GM19328 (cell line): ENCODE data around the gene SIRPB1.
"Not testable (repeated sequence)": the region's sequence is repeated elsewhere in the genome, so short reads cannot be mapped to it uniquely, and the experiment has no call there.

ENCODE experiments used
- ATAC-seq: cut with Tn5 transposase; IDR thresholded peaks from one replicate; pipeline ENCODE4 v1.9.1; 2021; ENCODE audit warnings: mild to moderate bottlenecking, moderate library complexity; ENCODE audit not compliant: unreplicated experiment

Gene SIRPB1

DNA sequence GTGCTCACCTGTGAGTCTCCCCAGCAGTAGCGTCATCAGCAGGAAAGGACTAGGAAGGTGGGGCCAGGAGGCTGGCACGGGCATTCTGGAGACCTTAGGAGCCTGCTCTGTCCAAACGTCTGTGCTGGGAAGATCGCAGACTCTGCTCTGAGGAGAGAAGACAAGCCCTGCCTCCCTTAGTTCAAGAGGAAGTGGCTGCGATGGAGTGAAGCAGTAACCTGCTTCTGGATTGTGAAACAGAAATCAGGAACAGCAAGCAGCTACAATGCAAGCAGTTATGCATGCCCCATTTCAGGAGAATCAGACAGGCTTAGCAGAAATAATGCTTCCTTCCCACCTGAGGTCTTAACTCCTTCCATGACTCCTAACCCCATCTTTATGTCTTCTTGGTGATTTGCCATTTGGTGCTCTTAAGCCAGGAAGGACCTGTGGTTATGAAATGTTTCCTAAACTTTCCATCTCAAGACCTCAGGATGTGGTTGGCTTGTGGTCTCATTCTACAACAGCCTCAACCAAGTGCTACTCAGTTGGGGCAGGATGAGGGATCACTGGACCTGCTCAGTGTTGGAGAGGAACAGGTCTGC, at the start of gene SIRPB1:
Gene SIRPB1, minus strand, starts transcription at position 149 of the 584 bp plus-strand sequence. Its CDS starts 65 bp downstream, at position 84.
- ATAC-seq = no peak

DNA sequence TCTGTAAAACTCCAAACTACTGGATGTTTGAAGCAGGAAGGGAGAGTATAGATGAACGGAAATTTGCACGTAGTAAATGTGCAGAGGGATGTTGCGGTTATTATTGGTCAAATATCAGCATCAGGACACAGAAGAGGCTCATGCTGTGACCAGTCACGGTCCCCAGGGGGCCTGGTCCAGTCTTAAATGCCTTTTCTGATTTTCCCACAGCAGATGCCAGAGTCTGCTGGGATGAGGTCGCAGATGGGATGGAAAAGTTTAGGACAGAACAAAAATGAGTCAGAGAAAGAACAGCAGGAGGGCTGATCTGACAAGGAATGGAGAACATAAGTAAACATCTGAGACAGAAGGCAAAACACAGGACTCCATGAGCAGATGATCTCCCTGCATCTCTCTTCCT, 49.5 kb upstream of the SIRPB1 start:
- no peak for ATAC-seq

DNA sequence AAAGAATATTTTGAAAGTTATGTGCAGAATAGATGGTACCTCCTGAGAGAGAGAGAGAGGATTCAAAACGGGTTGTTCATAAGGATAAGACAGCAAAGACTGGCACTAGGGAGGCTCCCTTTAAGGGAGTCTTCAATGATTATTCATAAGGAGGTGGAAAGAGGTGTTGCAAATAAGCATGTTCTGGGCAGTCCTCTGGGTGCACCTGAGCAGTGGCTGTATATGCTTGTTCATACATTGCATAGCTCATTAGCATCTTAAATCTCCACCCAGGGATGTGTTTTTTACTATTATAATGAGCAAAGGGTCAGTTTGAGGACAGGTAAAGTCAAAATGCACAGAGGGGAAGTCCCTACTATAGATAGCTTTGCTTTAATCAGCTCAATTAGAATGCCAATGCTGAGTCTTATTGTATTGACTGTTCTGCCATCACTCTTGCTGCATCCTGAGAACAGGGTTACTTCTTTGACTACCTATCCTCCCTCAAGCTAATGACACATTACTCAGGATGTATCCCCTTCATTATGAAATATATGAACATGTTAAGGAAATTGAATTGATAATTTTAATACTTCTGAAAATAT, 47.8 kb upstream of the SIRPB1 start:
- no peak for ATAC-seq

DNA sequence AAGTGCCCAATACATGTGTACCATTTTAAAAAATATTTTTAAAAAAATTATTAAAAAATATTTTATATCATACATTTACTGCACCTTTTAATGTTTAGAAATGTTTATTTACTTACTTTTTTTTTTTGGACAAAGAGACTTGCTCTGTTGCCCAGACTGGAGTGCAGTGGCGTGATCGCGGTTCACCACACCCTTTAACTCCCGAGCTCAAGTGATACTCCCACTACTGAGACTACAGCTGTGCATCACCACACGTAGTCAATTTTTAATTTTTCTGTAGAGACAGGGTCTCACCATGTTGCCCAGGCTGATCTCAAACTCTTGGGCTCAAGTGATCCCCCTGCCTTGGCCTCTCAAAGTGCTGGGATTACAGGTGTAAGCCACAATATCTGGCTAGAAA, 47.0 kb upstream of the SIRPB1 start:
- no peak for ATAC-seq

DNA sequence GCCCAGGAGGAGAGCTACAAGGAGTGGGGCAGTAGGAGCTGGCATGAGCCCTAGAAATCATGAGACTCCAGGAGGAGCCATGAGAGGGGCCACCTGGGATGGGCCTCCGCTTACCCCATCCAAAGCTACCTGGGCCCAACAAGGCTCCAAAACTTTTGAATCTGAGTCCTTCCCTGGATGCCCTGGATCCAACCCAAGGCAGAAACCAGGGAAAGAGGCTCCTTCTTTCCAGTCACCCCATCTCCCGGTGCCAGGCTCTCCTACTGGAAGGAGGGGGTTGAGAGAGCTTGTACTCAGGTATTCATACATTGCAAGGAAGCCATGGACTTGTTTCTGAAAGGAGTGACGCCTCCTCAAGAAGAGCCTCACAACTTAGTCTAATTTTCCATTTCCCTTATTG, 45.5 kb upstream of the SIRPB1 start:
- no peak for ATAC-seq

DNA sequence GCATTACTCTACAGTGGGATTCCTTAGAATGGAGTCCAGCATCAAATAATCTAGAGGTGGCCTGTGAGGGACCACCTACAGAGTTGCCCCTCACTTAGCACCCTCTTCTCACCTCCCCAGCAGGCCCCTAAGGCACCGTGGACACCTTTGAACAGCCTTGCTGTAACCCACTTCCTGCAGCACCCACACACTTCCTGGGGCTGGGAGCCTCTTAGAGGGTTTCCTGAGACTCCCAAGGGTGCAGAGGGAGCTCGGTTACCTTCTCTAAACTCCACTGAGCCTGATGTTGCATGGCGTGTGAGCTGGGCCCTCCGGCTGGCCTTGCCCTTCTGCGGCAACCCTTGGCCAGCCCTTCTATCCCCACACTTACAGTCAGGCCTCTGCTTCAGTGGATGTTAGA, 45.1 kb upstream of the SIRPB1 start:
- ATAC-seq = no peak

DNA sequence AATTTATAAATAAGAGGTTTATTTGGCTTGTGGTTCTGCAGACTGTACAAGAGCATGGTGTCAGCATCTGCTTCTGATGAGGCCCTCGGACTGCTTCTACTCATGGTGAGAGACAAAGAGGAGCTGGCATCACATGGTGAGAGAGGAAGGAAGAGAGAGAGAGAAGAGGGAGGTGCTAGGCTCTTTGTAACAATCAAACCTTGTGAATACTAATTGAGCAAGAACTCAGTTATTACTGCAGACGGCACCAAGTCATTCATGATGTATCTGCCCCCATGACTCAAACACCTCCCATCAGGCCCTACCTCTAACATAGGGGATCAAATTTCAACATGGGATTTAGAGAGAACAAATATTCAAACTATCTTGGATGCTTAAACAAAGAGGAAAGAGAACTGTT, 44.1 kb upstream of the SIRPB1 start:
- ATAC-seq = no peak

DNA sequence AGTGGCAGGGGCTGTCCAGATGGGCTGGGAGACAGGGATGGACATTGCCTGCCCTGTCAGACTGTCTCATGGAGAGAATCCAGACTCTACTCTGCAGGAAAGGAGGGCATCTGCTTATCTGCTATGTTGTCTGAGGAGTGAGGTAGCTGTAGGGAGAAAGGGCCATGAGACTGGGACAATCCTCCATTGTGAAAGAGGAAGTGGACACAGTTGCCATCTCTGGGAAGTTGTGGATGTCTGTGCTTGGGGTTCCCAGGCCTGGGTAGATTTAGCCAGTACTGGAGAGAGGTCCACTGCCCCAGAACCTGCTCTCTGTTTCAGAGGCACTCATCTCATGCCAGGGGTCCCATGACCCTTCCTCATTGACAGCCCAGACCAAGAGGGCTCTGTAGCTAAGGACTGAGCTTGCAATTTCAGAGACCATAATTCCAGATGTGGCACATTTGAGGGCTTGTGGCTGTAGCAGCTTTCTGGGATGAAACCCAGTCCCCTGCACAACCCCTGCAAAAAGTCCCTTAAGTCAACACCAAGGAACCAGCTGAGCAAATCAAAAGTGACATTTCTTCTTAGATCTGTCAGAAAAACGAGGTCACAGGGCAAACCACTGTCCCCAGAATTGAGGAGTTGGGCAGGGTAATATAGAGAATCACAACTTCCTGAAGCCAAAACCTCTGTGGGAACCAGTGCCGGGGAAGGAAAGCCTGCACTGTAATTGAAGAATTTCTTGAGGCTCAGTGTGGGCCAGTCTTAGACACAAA, 41.9 kb upstream of the SIRPB1 start:
- ATAC-seq = no peak

DNA sequence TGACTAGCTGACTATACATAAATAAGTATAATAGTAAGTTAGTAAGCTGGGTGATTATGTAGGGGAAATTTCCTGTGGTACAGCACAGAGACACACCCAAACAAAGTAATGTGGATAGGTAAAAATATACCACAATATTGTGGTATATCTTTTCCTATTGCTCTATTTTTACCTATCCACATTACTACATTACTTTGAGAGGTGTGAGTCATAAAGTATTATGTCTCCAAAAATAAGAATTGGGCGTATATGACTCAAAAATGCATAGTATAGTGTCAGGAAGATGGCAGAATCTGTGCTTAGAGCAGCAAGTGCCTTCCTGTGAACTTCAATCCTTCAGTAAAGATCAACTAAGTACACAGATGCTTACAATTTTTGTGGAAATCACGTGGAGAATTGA, 40.4 kb upstream of the SIRPB1 start:
- ATAC-seq = no peak

DNA sequence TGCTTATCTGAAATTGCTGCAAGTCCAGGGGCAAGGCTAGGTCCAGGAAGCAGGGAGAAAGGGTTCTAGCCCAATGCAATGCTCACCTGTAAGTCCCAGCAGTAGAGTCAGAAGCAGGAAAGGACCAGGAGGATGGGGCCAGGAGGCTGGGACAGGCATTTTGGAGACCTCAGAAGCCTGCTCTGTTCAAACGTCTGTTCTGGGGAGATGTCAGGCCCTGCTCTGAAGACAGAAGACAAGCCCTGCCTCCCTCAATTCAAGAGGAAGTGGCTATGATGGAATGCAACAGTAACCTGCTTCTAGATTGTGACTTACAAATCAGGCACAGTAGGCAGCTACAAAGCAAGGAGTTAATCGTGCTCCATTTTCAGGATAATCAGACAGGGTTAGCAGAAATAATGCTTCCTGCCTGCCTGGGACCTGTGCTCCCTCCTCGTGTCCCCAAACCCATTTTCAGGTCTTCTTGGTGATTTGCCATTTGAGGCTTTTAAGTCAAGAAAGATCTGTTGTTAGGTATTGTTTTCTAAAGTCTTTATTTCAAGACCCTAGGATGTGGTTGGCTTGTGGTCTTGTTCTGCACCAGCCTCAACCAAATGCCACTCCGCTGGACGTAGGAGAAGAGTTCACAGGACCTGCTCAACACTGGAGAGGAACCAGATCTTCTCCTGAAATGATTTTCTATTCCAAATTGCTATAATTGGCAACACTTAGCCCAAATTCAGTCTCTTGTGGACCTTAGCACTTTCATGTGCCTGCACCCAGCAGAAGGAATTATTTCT, 37.9 kb upstream of the SIRPB1 start, which contains the start of gene SIRPG:
Gene SIRPG, minus strand, starts transcription at position 224 of the 779 bp plus-strand sequence. Its CDS starts 65 bp downstream, at position 159.
- ATAC-seq = no peak

DNA sequence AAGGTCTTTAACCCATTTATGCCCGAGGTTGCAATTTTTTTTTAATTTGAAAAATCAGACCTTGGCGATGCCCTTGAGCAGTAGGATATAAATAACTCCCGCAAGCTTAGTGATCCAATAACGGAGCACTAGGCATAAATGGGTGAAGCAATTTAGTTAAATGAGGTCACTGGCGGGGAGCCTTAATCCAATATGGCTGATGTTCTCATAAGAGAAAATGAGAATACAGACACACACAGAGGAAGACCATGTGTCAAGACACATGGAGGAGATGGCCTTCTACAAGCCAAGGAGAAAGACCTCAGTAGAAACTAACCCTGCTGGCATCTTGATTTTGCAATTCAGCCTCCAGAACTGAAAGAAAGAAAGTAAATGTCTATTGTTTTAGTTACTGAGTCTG, 37.0 kb upstream of the SIRPB1 start:
- no peak for ATAC-seq

DNA sequence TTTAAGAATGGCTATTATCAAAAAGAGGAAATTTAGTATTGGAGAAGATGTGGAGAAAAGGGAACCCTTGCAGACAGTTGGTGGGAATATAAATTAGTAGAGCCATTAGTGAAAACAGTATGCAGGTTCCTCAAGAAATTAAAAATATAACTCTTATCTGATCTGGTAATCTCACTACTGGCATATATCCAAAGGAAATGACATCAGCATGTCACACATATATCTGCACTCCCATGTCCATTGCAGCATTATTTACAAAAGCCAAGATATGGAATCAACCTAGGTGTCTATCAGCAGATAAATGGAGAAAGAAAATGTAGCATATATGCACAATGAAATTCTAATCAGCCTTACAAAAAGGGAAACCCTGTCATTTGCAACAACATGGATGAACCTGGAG, 35.2 kb upstream of the SIRPB1 start:
- no peak for ATAC-seq

DNA sequence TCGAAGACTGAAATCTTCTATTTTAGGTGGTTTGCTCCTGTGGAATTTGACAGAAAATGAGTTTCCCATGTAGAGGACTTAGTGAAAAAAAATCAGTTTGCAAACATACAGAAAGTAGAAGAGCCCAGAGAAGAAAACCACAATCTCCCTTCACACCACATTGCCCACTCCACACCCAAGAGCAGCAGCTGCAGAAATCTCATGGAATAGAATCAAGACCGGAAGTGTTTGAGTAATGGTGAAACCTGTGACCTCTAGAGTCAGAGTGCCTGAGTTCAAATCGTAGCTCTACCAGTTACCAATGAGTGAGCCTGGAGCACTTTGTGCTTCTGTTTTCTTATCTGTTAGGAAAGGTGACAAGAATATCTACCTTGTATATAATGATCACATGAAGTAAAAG, 33.2 kb upstream of the SIRPB1 start:
- no peak for ATAC-seq

DNA sequence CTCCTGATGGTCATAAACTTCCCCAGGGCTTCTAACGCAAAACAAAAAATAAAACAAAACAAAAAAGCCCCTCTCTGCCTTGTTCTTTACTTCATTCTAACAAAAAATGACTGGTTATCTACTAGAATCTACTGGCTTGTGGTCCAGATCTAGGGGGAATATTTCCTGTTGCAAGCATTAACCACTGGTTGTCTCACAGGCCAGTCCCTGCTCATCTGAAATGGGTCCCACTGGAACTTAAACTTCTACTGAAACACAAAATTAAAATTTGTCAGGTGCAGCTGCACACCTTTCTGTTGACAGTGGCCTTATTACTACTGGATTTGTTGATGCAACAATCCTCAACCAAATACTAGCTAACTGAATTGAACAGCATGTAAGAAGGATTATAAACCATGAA, 32.3 kb upstream of the SIRPB1 start:
- no peak for ATAC-seq

DNA sequence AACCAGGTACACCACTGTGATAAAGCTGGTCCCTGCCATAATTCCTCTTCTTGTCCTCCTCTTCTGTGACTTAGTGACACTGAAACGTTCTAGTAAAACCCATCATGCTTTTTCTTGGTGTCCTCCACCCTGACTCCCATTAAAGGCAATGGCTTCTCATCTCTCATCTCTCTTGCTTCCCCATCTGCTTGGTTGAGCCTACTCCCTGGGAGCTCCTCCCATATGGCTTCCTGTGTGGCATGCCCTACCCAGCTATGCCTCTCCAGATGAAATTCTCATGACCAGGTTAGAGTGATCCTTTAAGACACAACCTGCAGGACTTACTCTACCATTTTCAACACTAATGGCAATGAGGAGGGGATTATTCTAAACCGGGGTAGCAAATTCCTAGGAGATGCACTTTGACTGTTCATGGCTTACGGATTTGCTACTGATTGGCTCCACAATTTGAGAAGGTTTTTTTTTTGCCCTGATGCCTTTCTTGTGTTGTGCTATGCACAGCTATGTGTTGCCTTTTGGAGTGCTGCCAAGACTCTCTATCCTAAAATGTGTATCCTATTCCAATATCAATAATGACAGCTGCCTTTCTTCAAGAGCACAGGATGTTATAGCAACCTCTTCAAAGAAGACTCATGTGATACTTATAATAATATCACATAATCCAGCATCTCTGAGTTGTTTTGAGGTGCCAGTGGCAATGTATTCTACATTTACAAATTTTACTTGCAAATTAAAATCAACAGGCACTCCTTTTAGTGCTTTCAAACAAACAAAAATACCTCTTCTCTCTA, 31.7 kb upstream of the SIRPB1 start:
- no peak for ATAC-seq

DNA sequence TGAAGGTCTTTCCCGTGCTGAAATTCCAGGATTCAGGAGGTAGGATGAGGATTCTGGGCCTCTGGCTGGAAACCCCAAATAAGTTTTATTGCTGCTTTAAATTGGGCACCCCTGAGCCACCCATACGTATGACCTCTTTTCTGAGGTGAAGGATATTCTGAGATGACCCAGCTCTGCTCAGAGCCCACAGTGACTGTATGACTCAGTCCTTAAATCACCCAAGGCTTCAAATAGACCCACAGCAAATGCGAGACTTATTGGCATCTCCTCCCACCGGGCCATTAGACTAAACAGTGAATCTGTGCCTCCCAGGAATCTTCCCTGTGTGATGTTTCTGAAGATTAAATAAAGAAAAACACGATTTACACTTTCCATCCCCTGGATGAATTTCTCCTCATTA, 28.3 kb upstream of the SIRPB1 start:
- no peak for ATAC-seq

DNA sequence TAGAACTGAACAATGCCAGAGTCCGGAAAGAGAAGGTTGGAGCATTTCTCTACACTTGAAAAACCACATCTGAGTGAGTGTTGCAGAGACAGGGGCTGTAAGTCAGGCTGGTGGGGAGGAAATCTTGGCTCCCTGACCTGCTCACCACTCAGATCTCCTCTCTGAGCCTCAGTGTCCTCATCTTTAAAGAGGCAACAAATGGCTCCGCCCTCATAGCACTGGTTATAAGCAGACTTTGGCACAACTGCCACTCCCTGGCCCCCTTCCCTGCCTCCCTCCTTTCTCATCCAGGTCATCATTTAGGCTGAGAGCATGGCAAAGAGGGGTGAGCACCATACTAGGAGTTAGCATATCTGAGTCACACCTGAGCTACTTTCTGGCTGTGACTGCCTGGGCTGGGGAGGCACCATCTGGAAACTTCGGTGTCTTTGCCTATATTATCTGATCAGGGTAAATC, 27.2 kb upstream of the SIRPB1 start:
- ATAC-seq = no peak

DNA sequence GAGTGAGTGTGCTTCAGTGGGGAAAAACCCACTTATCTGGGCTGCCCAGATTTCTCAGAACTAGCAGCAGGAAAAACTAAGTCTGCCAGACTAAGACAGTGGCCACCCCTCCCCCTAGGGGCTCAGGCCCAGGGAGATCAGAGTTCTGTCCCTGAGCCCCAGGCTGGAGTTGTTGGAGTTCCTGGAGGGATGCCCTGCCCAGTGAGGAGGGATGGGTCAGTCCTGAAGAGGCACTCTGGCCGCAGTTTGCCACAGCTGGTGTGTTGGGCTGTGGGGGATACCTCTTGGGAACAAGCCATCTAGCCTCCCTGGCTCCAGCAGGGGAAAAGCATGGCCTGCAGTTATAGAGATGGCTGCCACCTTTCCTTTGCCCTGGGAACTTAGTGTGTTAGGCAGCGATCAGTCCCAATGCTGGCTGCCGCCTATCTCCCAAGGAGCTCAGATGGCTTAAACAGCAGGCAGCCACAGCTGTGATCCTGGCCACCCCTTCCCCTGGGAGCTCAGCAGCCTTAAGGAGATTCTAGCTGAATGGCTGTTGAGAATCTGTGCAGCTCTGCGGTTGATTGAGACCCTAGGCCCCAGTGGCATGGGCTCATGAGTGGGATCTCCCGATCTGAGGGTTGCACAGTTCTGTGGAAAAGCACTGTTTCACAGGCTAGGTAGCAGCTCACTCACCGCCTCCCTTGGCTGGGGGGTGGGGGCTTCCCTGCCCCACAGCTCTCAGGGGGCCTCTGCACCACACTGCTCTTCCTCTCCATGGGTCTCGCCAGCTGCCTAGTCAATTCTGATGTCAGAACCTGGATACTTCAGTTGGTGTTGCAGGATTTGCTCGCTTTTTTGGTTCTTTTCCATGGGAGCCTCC, 24.5 kb upstream of the SIRPB1 start:
- no peak for ATAC-seq

DNA sequence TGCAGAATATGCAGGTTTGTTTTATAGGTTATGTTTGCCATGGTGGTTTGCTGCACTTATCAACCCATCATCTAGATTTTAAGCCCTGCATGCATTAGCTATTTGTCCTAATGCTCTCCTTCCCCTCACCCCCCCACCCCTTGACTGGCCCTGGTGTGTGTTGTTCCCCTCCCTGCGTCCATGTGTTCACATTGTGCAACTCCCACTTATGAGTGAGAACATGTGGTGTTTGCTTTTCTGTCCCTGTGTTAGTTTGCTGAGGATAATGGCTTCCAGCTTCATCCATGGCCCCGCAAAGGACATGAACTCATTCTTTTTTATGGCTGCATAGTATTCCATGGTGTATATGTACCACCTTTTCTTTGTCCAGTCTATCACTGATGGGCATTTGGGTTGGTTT, 18.8 kb upstream of the SIRPB1 start:
- not testable (repeated sequence) for ATAC-seq

DNA sequence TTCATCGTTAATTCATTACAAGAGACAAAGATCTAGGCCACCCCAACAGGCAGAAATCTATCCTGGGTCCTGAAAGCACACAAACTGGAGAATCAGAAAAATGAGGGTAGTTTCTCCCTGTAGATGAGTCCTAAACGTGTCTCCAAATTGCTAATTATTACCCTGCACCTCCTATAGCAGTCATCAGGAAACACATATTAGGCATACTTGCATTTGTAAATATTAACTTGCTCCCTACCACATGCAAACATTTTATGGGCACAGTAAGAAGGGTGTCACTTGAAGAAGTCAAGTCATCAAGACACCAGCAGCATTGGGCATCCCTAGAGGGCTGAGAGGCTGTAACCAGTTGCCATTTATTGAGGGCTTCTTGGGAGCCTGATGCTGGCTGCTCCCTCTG, 17.9 kb upstream of the SIRPB1 start:
- no peak for ATAC-seq
